Stimulated activated naive CD8-positive, alpha-beta T cell treated with anti-CD3 and anti-CD28 coated beads, Interleukin-15, Interleukin-2, amounts not matched to agents 100 ng/mL and 50 ng/mL, for 24 hours (primary cell): Measurements from ENCODE around the gene PHF2.

Experiments
- H3K27ac Mint-ChIP-seq: one replicate; pipeline ENCODE4 v1.8.0; 2021; ENCODE audit warnings: mild to moderate bottlenecking, mixed read lengths
- H3K27me3 Mint-ChIP-seq: one replicate; pipeline ENCODE4 v1.8.0; 2021; ENCODE audit warnings: mixed read lengths
- H3K36me3 Mint-ChIP-seq: one replicate; pipeline ENCODE4 v1.8.0; 2021; ENCODE audit warnings: low read depth, mixed read lengths
- H3K4me1 Mint-ChIP-seq: one replicate; pipeline ENCODE4 v1.8.0; 2021; ENCODE audit warnings: low read depth, mixed read lengths
- H3K4me3 Mint-ChIP-seq: one replicate; pipeline ENCODE4 v1.8.0; 2021; ENCODE audit warnings: mild to moderate bottlenecking, mixed read lengths
- H3K9me3 Mint-ChIP-seq: one replicate; pipeline ENCODE4 v1.8.0; 2021; ENCODE audit warnings: mixed read lengths

The PHF2 gene

DNA sequence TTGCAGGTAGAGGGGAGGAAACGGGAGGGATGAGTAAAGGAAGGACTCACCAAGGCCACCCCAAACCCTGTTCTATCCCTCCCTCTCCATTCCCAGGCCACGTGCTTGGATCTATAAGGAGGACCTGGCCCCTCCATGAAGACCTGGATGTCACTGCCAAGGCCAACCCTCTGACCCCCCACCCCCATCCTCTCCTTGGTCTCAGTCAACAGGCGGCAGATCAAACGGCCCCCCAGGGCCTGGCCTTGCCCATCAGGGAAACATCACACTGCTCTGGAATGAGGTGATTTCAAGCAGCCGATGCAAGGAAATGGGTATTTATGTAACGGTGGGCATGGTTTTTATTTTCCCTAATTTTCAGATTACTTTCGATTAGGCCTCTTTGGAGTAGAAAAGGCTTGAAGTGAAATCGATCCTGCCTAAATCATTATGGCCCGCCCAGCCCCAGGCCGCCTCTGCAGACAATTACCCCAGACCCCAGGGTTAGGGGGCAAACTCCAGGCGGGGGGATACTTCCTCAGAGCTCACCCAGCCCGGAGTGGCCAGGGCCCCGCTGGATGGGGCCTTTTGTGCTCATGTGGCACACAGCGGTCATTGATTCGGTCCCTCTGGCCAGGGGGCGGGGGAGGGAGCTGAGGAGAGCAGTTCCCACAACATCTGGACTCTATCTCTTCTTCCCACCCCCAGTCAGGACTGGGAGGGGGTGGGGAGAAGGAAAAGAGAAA lies 125.3 kb downstream of the PHF2 start:
- peaks cover 4% of the 10 kb centered on the region for H3K36me3 Mint-ChIP-seq
- H3K4me3 Mint-ChIP-seq: no peak overlapping the region
- H3K9me3 Mint-ChIP-seq: peaks cover 14% of the 10 kb centered on the region
- H3K27ac Mint-ChIP-seq: no peak overlapping the region
- no peaks in the 10 kb centered on the region for H3K4me1 Mint-ChIP-seq
- H3K27me3 Mint-ChIP-seq: peaks cover 8% of the 10 kb centered on the region

DNA sequence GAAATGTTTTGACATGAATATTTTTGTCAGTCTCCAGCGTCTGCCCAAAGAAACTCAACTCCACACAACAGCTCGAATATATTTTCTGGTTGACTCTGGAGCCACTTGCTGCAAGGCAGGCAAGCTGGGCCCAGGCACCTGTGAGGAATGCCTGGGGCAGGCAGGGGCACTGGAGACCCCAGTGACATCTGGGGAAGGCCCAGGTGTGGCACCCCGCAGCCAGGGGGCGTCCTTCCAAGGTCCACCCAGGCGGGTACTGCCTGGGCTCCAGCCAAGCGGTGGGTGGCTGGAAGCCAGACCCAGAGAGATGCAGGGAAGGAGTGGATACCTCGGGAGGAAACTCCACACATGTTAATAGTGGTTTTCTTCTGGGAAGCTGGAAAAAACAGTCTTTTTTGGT lies 125.9 kb downstream of the PHF2 start:
- Mint-ChIP-seq H3K27ac (no peak overlapping the region), H3K4me3 (no peak overlapping the region), H3K4me1 (no peaks in the 10 kb centered on the region), H3K27me3 (peaks cover 10% of the 10 kb centered on the region), H3K36me3 (peaks cover 4% of the 10 kb centered on the region), H3K9me3 (peaks cover 14% of the 10 kb centered on the region)

GRCh38 chr9:93708289-93708986 lies 132.1 kb downstream of the PHF2 start:
- Mint-ChIP-seq H3K27ac (no peak overlapping the region), H3K36me3 (peaks cover 4% of the 10 kb centered on the region), H3K4me3 (no peak overlapping the region), H3K4me1 (no peaks in the 10 kb centered on the region), H3K27me3 (peaks cover 7% of the 10 kb centered on the region), H3K9me3 (peaks cover 9% of the 10 kb centered on the region)

DNA sequence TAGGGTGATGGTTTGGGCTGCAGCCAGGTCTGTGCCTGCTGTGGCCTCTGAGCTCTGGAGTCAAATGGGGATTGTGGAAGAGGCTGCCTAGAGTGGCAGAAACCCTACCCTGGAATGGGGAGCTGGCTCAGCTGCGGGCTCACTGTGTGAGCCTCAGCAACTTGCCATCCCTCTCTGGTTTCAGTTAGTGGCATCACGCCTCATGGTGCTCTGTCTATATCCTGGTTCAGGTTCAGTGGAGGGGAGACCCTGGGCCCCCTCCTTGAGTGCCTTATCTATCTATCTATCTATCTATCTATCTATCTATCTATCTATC lies 132.6 kb downstream of the PHF2 start:
- H3K4me3 Mint-ChIP-seq: no peak overlapping the region
- no peaks in the 10 kb centered on the region for H3K4me1 Mint-ChIP-seq
- H3K27ac Mint-ChIP-seq: no peak overlapping the region
- peaks cover 2% of the 10 kb centered on the region for H3K36me3 Mint-ChIP-seq
- peaks cover 8% of the 10 kb centered on the region for H3K9me3 Mint-ChIP-seq
- H3K27me3 Mint-ChIP-seq: peaks cover 12% of the 10 kb centered on the region

DNA sequence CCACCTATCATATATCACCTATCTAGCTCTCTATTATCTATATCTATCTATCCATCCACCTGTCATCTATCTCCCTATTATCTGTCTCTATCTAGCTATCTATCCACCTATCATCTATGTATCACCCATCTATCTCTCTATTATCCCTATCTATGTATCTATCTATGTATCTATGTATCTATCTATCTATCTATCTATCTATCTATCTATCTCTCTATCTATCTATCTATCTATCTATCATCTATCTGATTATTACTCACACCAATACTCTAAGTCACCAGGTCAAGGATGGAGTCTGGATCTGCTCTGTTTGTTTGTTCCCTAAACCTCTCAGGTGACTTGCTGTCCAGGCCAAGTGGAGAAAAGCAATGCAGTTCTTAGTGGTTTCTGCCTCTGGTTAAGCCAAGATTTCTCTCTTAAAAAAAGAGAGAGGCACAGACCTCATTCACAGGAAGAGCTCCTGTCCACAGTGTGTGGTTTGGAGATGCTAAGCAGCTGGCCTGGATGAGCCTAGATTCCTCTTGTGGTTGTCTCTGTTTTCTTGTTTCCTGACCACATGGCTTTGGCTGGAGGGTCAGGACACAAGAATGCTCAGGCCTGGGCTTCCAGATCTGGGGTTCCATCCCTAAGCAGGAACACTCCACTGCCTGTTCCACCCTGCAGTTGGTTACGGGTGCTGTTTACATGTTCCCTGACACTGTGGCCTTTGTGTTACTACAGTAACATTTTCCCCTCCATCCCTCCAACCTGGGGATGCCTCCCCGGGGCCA lies 133.4 kb downstream of the PHF2 start:
- Mint-ChIP-seq H3K4me3 (no peak overlapping the region), H3K4me1 (no peaks in the 10 kb centered on the region), H3K9me3 (peaks cover 4% of the 10 kb centered on the region), H3K36me3 (no peaks in the 10 kb centered on the region), H3K27ac (no peak overlapping the region), H3K27me3 (peaks cover 12% of the 10 kb centered on the region)

DNA sequence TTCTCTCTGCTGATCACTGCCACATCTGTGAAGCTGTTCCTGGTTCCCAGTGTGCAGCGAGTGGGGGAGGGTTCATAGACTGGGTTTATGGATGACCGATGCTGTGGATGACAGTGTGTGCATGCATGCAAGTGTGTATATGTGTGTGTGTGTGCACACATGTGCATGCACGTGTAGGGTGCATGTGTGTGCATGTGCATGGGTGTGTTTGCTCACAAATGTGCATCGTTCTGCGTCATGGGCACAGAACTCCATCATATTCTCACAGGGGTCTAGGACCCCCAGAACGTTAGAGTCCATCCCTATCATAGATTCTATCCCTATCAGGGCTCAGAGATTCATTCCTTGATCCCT lies 134.0 kb downstream of the PHF2 start:
- Mint-ChIP-seq H3K9me3 (peaks cover 4% of the 10 kb centered on the region), H3K36me3 (no peaks in the 10 kb centered on the region), H3K27ac (no peak overlapping the region)

GRCh38 chr9:93711002-93711401 lies 134.6 kb downstream of the PHF2 start:
- no peak overlapping the region for H3K4me3 Mint-ChIP-seq
- H3K4me1 Mint-ChIP-seq: no peaks in the 10 kb centered on the region
- peaks cover 12% of the 10 kb centered on the region for H3K27me3 Mint-ChIP-seq

More for the DNA sequence above, 134.0 kb downstream of the PHF2 start:
- H3K27me3 Mint-ChIP-seq: peaks cover 12% of the 10 kb centered on the region
- no peaks in the 10 kb centered on the region for H3K4me1 Mint-ChIP-seq
- no peak overlapping the region for H3K4me3 Mint-ChIP-seq

GRCh38 chr9:93712896-93713295 lies 136.5 kb downstream of the PHF2 start:
- Mint-ChIP-seq H3K9me3 (peaks cover 4% of the 10 kb centered on the region), H3K36me3 (no peaks in the 10 kb centered on the region), H3K27ac (no peak overlapping the region), H3K4me1 (peaks cover 4% of the 10 kb centered on the region), H3K27me3 (peaks cover 7% of the 10 kb centered on the region), H3K4me3 (no peak overlapping the region)

More at GRCh38 chr9:93711002-93711401, 134.6 kb downstream of the PHF2 start:
- H3K27ac Mint-ChIP-seq: no peak overlapping the region
- H3K9me3 Mint-ChIP-seq: peaks cover 4% of the 10 kb centered on the region
- H3K36me3 Mint-ChIP-seq: no peaks in the 10 kb centered on the region

GRCh38 chr9:93713716-93714115 lies 137.3 kb downstream of the PHF2 start:
- peaks cover 7% of the 10 kb centered on the region for H3K27me3 Mint-ChIP-seq
- H3K4me1 Mint-ChIP-seq: peaks cover 4% of the 10 kb centered on the region
- H3K9me3 Mint-ChIP-seq: peaks cover 4% of the 10 kb centered on the region
- H3K36me3 Mint-ChIP-seq: no peaks in the 10 kb centered on the region
- no peak overlapping the region for H3K27ac Mint-ChIP-seq
- no peak overlapping the region for H3K4me3 Mint-ChIP-seq

DNA sequence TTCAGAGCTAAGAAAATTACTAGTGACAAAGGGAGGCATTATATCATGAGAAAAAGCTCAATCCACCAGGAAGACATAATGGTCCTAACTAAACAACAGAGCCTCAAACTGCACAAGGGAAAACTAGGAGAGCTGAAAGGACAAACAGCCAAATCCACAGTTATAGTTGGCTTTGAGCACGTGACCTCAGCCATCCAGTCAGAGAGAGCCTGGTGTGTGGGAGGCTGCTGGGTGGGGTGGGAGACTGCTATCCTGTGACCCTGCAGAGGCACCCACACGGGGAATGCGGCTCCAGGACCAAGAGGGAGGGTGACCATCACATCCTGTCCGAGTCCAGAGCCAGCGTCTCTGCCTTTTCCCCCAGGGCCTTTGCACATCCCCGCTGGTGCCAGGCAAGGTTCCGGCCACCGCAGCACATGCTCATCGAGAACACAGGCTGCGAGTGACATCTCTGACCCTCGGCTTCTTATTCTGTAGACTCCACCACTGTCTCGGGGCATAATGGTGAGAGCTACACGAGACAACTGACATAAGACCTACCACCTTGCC lies 145.1 kb downstream of the PHF2 start:
- no peaks in the 10 kb centered on the region for H3K27me3 Mint-ChIP-seq
- no peak overlapping the region for H3K4me3 Mint-ChIP-seq
- H3K4me1 Mint-ChIP-seq: peaks cover 4% of the 10 kb centered on the region
- peaks cover 4% of the 10 kb centered on the region for H3K9me3 Mint-ChIP-seq
- no peak overlapping the region for H3K27ac Mint-ChIP-seq
- H3K36me3 Mint-ChIP-seq: no peaks in the 10 kb centered on the region

DNA sequence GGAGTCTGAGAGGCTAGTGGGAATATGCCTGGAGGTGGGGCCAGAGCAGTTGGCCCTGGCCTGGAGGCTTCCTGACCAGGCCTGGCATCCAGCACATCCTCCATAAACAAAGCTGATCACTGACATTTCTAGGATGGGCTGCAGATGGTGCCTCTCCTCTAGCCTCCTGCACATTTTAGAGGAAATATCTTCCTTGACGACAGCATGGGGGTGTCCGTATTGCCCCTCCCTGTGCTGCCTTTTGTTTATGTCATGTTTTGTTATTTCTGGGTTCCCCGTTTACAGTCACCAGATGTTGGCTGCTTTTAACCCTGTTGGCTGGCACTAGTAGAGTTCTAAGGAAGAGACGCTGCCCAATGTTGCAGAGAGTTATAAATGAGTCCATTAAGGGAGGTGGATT lies 148.5 kb downstream of the PHF2 start:
- Mint-ChIP-seq H3K9me3 (no peaks in the 10 kb centered on the region), H3K36me3 (no peaks in the 10 kb centered on the region), H3K4me1 (no peaks in the 10 kb centered on the region), H3K27ac (no peak overlapping the region), H3K4me3 (no peak overlapping the region), H3K27me3 (peaks cover 16% of the 10 kb centered on the region)

DNA sequence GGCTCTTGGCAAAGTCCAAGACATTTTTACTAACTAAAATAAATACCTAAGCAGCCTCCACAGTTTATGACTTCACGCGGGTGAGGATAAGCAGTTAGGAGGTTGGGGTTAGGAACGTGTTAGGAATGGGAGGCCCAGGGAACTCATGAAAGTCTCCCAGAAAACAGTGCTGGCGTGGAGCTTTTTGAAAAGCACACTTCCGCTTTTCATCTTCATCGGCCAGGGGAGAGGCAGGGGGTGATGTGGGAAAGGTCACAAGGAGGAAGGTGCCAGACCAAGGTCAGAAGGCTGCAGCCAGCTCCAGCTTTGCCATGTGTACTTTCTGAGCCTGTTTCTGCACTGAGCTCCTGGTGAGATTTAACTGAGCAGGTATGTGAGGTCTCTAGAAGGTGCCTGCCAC lies 149.0 kb downstream of the PHF2 start:
- Mint-ChIP-seq H3K27me3 (peaks cover 17% of the 10 kb centered on the region), H3K4me1 (no peaks in the 10 kb centered on the region), H3K36me3 (no peaks in the 10 kb centered on the region), H3K9me3 (peaks cover under 1% of the 10 kb centered on the region), H3K27ac (no peak overlapping the region), H3K4me3 (no peak overlapping the region)

GRCh38 chr9:93726147-93726546 lies 149.8 kb downstream of the PHF2 start:
- no peak overlapping the region for H3K4me3 Mint-ChIP-seq

More at GRCh38 chr9:93726147-93726546, 149.8 kb downstream of the PHF2 start:
- no peak overlapping the region for H3K27ac Mint-ChIP-seq
- no peaks in the 10 kb centered on the region for H3K4me1 Mint-ChIP-seq
- H3K27me3 Mint-ChIP-seq: peaks cover 20% of the 10 kb centered on the region
- H3K9me3 Mint-ChIP-seq: peaks cover 4% of the 10 kb centered on the region
- H3K36me3 Mint-ChIP-seq: no peaks in the 10 kb centered on the region
